ENCODE results near the gene IGSF21.

The IGSF21 gene

DNA sequence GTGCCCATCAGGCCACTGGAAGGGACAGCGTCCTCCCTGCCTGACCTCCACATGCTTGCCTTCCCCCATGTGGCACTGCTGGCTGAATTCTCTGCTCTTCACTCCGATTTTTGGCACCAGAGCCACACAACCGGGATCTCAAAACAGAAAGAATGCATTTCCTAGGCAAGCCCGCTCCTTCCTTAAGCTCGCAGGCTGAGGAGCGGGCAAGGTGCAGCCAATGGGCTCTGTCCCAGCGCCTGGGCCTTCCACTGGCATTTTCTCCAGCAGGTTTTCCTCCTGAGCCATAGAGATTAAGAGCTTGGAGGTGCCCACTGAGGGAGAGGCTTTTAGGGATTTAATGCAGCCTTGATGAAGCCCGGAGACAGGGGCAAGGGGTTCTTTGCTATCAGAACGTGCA, 158.0 kb downstream of the IGSF21 start:
- no peak overlapping the region for H3K4me3 ChIP-seq (replicated peaks; ENCODE audit: low read depth, low read length)
- TF ChIP-seq CTCF (IDR thresholded peaks at IDR 0.05; ENCODE audit: low read length, missing control alignments), result no peak
- no peak for DNase-seq (ENCODE audit: low read depth)

DNA sequence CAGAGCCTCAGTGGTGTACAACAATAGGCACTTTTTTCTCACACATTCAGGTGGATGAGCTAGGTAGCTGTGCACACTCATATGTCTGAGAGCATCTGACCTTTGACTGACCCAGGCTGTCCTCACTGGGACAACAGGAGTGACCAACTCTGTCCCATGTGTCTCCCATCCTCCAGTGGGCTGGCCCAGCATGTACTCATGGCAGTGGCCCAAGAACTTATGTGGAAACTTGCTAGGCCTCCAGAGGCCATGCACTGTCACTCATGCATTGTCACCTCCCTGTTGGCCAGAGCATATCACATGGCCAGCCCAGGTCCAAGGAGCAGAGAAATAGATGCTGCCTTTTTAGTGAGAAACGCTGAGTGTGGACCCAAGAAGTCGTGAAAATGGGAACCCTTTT, 158.8 kb downstream of the IGSF21 start:
- H3K4me3 ChIP-seq (replicated peaks; ENCODE audit: low read depth, low read length), result no peak overlapping the region
- TF ChIP-seq CTCF (IDR thresholded peaks at IDR 0.05; ENCODE audit: low read length, missing control alignments), result no peak
- no peak for DNase-seq (ENCODE audit: low read depth)

GRCh38 chr1:18271336-18271735, 163.7 kb downstream of the IGSF21 start:
- H3K4me3 ChIP-seq (replicated peaks; ENCODE audit: low read depth, low read length), result no peak overlapping the region
- TF ChIP-seq CTCF (IDR thresholded peaks at IDR 0.05; ENCODE audit: low read length, missing control alignments), result no peak
- DNase-seq (ENCODE audit: low read depth), result no peak

DNA sequence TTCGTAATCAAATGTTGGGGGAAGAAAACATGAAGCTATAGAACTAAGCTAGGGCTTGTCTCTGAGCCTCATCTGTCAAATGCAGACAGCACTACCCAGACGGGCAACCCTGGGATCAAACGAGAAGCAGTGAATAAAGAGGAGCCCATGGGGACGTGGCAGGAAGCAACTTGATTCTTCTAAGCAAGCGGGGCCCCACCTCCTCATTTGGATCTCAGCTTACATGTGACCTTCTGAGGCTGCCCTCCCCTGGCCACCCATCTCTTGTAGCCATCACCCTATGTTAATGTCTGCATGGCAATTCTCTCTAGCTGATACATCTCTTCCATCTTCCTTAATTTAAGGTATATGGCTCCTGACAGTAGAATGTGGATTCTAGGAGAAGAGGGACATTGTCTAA, 171.3 kb downstream of the IGSF21 start:
- DNase-seq (ENCODE audit: low read depth), result no peak
- no peak for TF ChIP-seq CTCF (IDR thresholded peaks at IDR 0.05; ENCODE audit: low read length, missing control alignments)
- H3K4me3 ChIP-seq (replicated peaks; ENCODE audit: low read depth, low read length), result no peak overlapping the region

GRCh38 chr1:18279351-18280074, 171.9 kb downstream of the IGSF21 start:
- DNase-seq (ENCODE audit: low read depth), result no peak
- no peak for TF ChIP-seq CTCF (IDR thresholded peaks at IDR 0.05; ENCODE audit: low read length, missing control alignments)

GRCh38 chr1:18280956-18281355, 173.4 kb downstream of the IGSF21 start:
- DNase-seq (ENCODE audit: low read depth), result no peak
- TF ChIP-seq CTCF (IDR thresholded peaks at IDR 0.05; ENCODE audit: low read length, missing control alignments), result no peak
- no peak overlapping the region for H3K4me3 ChIP-seq (replicated peaks; ENCODE audit: low read depth, low read length)

More at GRCh38 chr1:18279351-18280074, 171.9 kb downstream of the IGSF21 start:
- H3K4me3 ChIP-seq (replicated peaks; ENCODE audit: low read depth, low read length), result no peak overlapping the region

Measured in fibroblast of pulmonary artery (primary cell).